HG02943 (cell line): ENCODE results near the gene SERPINB11.
"Not testable (repeated sequence)": the region's sequence is repeated elsewhere in the genome, so short reads cannot be mapped to it uniquely, and the experiment has no call there.

Experiments
- ATAC-seq: cut with Tn5 transposase; IDR thresholded peaks from one replicate; pipeline ENCODE4 v1.9.1; 2021; ENCODE audit warnings: mild to moderate bottlenecking, low read depth, moderate library complexity; ENCODE audit not compliant: unreplicated experiment

The SERPINB11 gene, protein sequence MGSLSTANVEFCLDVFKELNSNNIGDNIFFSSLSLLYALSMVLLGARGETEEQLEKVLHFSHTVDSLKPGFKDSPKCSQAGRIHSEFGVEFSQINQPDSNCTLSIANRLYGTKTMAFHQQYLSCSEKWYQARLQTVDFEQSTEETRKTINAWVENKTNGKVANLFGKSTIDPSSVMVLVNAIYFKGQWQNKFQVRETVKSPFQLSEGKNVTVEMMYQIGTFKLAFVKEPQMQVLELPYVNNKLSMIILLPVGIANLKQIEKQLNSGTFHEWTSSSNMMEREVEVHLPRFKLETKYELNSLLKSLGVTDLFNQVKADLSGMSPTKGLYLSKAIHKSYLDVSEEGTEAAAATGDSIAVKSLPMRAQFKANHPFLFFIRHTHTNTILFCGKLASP

DNA sequence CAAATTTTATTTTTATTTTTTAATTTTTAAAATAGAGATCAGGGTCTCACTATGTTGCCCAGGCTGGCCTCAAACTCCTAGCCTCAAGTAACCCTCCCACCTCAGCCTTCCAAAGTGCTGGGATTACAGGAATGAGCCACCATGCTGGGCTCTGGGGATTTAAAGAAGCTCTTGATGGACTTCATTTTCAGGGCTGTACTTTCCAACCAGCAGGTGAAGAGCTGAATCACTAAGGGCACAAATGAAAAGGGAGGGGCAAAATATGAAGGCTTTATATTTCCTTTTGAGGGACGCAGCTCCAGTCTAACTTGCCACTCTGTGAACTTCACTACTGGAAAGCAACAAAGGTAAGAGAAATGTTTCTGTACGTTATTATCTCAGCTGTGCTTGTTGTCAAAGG is at the start of gene SERPINB11:
Gene SERPINB11 (plus strand): TSS at position 301 of the 400 bp plus-strand sequence. CDS start 7,234 bp downstream, outside the sequence.
- no peak for ATAC-seq

DNA sequence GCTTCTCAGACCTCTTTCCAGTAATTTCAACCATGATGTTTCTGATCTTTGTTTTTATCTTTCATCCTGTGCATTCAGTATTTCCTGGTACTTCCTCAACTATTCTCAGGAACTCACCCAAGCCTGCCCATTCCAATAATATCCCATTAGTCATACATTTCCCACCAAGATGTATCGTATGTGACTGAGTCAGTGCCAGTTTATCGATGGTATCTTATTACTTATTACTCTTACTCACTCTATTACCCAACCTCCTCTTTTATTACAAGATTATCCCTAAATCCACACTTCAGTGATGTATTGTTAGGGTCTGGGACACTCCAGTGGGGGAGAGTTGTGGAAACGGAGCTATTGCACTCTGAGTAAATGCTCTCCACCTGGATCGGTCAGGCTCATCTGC is 43.8 kb upstream of the SERPINB11 start:
- ATAC-seq: not testable (repeated sequence)

DNA sequence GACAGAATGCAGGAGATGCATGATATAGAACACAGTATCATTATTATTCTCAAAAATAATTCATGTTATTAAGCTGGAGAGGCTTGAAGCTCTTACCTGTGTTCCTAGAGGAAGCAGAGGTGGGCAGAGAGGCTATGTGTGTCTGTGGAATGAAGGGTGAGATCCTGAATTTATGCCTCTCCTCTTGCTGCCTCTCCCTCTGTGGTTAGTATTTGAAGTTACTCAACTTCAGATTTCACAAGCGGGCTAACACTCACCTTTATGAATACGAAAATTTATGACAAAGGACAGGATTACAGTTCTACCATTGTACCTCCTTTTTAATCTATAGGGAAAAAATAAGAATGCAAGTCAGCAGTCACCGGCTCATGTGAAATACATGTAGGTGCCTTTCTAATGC is 41.0 kb upstream of the SERPINB11 start, which contains the start of gene SERPINB3:
Gene SERPINB3 (minus strand): TSS at position 144 of the 400 bp plus-strand sequence. CDS start 677 bp downstream, outside the sequence.
- not testable (repeated sequence) for ATAC-seq

DNA sequence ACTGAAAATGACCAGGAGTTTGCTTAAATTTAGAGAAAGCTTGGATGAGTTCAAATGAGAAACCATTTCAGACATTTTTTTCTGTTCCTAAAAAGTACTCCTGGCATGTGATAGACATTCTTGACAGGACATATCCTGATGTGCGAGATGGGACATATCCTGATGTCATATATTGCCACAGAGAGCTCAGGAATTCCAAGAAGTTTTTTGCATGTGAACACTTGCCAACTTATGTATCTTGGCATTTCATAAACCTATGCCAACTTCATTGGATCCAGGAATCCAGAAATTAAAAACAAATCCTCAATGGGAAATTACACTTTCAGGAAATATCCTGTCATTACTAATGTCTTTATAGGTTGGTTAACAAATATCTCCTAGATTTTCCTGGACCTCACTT is 38.2 kb upstream of the SERPINB11 start:
- ATAC-seq: no peak

DNA sequence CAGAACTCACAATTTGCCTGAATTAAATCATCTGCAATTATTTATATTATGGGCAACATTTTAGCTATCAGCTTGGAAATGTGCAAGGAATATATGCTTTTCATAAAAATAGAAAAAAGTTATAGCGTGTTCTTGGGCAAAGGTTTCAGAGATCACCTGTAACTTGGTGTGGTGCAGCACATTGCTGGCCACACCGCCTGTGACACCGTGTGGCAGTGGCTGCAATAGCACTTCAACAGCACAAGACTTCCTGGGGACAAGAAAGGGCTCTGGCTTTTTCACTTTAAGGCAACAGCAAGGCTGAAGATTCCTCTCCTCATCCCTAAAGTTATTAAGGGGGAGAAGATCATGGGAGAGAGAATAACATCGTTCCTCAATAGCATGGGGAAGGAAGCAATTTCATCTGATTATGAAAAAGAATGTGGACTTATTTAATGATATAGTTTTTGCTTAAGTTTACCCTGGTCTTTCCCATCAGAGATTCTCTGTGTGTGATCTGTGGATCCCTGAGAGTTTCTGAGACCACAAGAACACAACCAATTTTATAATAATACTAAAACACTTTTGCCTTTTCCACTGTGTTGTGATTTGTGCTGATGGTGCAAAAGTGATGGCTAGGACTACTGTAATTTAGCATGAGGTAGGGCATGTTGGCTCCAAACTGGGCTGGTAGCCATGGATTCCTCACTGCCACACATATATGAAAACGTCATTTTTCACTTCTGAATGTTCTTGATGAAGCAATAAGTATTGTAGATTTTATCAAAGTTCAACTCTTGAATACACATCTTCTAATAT is 26.0 kb upstream of the SERPINB11 start:
- ATAC-seq: no peak

DNA sequence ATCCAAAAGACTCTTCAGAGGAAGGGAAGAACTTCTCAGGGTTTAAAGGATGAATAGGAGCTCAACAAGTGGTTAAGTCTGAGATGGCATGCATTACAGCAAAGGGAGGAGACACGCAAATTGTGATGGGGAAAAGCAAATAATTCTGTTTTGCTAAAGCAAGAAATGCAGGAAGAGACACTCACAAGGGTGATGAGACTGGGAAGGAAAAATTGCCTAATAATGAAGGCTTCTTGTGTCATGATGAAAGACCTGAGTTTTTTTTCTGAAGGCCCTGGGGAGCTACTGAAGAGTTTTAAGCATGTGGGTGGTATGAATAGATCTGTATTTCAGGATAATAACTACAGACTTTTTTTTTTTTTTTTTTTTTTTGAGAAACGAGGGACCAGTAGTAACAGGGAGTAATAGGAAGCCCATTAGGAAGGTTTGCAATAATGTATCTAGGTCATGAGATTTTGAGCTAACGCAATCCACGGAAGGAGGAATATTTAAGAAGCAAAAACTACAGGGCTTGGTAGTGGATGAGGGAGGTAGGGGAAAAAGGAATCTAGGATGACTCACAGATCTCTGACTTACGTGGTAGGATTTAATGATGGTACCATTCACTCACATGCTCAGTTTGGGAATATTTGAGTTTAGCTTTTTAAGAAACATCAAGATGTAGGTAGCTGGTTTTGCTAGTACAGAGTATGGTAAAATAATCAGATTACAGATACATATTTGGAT is 25.1 kb upstream of the SERPINB11 start:
- ATAC-seq: no peak

DNA sequence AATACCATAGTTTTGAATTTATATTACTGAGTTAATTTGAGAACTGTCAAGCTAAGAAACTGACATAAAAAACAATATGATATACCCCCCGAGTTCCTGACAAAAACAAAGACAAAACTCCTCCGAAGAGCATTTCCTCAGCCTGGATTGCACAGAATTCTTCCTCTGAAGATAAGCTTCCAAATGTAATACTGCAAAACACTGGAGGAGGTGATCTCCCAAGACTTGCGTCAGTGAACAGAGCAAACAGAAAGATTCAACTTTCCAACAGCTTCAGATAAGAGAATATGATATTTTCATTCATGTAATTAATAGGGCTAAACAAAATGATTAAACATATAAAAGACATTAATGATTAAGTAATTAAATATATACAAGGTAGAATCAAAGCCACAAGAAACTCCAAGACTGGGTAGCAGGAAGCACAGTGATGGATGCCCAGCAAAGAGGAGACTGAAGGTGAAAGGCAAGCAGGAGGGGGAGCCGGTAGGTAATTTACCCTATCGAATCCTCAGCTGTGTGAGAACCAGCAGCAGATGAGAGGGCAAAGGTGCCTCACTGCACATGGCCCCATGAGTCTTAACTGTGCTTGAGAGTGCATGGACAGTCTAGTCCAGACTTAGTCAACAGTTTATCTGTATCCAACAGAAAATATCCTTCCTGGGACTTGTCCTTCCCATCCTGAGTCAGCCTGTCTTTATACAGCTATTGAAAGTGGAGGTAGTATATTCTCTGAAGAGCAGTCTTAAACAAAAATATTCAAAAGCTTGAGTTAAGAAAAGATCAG is 22.7 kb upstream of the SERPINB11 start:
- ATAC-seq: no peak

DNA sequence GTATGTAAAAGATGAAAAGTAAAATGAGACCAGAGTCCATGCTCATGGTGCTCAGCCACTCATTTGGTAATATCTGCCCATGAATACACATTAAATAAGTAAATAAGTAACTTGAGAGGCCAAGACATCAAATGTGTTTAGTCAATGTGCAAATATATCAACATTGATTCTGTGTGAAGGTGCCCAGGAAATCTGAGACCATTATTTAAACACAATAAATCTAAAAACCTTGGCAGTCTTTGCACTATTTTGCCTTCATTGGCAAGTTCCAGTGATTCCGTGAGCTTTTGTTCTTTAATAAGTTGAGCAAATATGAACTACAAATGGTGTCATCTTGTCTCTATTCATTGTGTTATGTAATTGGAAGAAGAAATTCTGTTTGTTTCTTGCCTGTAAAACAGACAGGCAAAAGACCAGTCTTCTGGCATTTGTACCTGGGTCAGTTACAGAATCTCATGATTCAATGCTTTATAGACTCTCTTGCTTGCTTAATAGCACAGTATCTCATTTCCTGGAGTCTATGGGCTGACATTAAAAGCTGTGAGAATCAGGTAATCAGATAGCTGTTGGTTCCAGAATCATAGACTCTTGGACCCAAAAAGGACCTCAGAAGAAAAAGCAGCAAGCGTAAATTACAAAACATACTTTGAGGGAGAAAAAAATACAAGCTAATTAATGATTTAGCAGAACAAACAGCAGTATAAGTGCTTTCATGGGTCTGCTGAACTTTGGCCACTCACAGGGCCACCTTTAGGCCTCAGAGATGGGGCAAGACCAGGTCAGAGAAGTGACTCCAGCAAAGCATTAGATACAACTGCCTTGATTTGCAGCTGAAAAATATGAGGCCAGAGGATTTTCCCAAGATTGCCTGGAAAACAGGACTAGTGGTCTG is 21.1 kb upstream of the SERPINB11 start:
- no peak for ATAC-seq

DNA sequence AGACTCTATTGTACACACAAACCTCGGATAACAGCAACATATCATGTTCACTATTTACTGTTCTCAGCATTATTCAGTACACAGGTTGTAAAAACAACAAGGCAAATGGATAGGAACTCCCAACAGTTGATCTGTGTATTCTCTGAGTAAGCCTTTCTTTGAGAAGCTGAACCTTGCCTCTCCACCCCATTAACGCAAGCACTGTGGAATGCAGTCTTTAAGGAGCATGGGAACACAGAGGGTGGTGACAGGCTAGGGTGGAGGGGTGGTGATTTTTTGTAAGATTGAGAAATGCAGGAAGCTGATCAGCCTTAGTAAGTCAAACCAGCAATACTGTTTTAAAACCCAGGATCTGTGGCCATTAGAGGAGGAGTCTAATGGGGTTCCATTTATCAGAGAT is 19.6 kb upstream of the SERPINB11 start:
- ATAC-seq: no peak

DNA sequence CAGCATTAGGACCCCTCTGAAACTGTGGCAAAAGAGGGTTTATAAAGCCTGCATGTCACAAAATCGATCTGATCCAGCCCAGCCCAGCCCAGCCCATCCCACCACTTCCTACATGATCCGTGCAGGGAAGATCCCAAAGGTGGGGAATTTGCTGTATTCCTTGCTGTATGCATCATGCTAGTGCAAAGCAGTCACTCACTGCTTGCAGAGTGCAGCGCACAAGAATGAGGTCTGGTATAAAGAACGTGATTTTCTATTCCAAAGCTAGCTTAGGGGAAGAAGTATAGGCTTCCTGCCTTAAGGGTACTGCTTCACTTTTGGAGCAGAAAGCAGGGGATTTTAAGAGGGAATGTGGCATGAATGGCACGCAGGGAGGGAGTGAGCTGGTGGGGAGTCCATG is 18.9 kb upstream of the SERPINB11 start:
- no peak for ATAC-seq

DNA sequence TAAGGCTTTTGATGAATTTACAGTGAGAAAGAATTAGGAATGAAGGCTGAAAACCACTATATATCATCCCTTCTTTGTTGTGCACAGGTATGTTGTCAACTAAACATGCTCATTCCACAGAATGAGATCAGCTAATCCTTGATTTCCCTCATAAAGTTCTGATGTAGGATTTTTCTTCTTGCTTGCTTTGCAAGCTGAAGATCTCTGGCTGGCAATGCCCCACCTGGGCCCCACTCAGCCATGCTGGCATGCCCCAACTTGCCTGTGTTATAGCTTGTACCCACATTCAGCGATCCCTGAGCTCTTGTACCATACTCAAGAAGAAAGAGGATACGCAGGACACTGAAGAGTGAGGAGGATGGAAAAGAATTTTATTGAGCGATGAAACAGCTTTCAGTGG is 18.0 kb upstream of the SERPINB11 start:
- ATAC-seq: no peak

DNA sequence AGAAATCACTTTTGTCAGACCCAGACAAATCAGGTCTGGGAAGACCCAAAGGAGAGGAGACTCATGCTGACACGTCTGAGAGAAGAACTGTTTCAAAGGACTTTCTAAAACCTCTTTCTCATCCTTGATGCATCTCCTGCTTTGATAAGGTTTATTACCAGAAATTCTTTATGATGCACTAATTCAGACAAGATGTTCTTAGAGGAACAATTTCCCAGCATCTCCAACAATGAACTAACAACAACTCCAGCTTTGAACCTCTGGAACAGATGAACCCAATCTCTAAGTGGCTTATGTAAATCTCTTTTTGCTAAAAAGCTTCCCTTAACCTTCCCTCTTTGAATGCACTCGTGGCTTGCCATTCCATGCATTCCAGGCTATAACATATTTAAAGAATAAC is 15.9 kb upstream of the SERPINB11 start:
- ATAC-seq: no peak

DNA sequence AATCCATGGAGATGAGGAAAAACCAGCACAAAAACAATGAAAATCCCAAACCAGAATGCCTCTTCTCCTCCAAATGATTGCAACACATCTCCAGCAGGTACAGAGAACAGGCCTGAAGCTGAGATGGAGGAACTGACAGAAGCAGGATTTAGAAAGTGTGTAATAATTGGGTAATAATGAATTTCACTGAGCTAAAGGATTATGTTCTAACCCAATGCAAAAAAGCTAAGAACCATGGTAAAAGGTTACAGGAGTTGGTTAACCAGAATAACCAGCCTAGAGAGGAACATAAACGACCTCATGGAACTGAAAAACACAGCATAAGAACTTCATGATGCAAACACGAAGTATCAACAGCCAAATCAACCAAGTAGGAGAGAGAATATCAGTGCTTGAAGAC is 13.7 kb upstream of the SERPINB11 start:
- no peak for ATAC-seq

DNA sequence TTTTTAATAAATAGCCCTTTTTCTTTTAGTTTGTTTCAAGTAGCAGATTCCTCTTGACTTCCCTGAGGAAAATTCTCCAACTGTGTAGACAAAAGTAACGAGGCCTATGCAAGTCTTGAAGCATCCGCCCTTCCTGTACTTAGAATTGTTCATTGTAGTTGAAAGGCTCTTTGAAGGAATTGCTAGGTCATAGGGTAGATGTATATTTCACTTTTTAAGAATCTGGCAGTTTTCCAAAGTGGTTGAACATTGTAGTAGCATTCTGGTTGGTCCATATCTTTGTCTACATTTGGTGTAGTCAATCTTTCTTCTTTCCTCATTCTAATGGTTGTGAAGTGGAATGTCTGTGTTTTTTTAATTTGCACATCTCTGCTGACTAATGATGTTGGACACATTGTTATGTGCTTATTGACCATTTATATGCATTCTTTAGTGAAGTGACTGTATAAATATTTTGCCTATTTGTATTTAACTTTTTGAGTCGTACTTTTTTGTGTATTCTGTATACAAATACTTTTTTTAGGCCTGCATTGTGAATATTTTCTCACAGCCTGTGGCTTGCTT is 5.6 kb upstream of the SERPINB11 start:
- no peak for ATAC-seq

DNA sequence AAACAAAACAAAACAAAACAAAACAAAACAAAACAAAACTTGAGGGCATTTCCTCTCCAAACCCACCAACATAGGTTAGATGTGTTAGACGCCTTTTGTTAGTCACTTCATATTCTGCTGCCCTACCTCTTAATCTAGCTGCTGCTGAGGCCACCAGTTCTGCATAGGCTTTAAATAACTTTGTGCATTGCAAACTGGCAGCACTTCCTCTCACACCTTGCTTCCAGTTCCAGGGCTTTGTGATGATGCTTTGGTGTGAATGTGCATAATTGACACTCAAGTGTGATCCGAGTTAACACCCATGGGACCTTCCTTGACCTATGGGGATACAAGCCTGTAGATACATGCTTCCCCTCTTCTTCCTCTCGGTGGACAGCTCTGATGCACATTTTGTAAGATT is 2.3 kb upstream of the SERPINB11 start:
- ATAC-seq: no peak

DNA sequence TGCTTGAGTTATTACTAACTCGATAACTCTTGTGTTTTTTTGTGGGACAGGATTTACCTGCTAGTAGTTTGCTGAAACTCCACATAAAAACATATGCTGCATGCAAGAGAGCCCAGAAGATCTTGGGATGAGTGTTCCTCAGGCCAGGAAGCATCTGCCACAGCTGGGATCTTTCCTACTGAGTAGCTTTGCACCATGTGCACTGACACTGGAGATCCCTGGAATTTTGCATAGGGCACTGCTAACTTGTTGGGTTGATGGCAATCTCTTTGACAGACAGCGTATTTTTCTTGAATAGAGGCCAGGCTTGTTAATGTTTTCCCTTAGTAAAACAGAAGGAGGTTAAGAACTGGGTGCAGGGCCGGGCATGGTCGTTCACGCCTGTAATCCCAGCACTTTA is 808 bp upstream of the SERPINB11 start:
- no peak for ATAC-seq

DNA sequence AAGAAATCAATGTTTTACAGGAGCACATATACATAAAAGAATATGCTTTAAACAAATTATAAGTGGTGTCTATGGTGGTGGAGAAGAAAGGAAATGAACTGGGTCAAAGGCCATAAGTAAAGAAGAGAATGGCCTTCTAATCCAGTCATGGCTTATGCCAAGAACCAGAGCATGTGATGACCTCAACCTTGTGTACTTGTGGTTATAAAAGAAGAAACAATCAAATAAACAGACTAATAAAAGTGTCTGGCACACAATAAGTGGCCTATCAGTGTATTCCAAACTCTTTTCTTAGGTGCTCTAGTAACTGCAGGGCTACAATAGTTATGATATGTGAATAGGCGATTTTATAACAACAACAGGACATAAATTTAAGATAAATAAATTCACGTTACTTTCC is 2.6 kb downstream of the SERPINB11 start:
- no peak for ATAC-seq

DNA sequence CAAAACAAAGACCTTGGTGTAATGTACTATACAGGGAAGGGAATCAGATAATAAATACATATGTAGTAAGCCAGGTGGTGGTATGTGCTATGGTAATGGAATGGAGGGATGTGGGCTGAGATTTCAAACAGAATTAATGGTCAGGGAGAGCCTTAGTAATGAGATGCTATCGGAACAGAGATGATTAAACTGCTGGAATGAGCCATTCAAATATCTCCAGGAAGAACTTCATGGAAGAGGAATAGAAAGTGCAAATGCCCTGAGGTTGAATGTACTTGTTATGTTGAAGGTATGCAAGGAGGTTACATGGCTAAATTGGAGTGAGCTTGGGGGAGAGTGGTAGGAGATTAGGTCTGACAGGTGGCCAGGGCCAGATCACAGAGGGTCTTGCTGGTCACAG is 5.1 kb downstream of the SERPINB11 start:
- no peak for ATAC-seq

DNA sequence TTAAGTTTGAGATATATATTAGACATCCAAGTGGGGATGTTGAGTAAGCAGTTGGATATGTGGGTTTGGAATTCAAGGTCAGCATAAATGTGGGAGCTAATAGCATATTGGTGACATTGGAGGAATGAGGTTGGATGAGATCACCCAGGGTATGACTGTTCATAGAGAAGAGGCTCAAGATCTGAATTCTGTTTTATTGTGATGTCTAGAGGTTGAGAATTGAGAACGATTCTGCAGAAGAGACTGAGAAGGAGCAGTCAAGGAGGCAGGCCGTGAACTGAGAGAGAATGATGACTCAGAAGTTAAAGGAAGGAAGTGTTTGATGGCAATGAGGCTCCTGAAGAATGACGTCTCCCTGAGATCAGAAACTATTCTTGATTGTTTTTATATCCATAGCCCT is 5.9 kb downstream of the SERPINB11 start:
- no peak for ATAC-seq
